SIG-M5 treated with dmso at 0.1 percent for 504 hours (cell line): Measurements from ENCODE around the gene RANBP17.
"Not testable (repeated sequence)": the region's sequence is repeated elsewhere in the genome, so short reads cannot be mapped to it uniquely, and the experiment has no call there.

Experiments used
- DNase-seq: peaks from one replicate; lab custom pipeline; 2025; ENCODE audit not compliant: unreplicated experiment; lab: John Stamatoyannopoulos, UW

RANBP17 gene

DNA sequence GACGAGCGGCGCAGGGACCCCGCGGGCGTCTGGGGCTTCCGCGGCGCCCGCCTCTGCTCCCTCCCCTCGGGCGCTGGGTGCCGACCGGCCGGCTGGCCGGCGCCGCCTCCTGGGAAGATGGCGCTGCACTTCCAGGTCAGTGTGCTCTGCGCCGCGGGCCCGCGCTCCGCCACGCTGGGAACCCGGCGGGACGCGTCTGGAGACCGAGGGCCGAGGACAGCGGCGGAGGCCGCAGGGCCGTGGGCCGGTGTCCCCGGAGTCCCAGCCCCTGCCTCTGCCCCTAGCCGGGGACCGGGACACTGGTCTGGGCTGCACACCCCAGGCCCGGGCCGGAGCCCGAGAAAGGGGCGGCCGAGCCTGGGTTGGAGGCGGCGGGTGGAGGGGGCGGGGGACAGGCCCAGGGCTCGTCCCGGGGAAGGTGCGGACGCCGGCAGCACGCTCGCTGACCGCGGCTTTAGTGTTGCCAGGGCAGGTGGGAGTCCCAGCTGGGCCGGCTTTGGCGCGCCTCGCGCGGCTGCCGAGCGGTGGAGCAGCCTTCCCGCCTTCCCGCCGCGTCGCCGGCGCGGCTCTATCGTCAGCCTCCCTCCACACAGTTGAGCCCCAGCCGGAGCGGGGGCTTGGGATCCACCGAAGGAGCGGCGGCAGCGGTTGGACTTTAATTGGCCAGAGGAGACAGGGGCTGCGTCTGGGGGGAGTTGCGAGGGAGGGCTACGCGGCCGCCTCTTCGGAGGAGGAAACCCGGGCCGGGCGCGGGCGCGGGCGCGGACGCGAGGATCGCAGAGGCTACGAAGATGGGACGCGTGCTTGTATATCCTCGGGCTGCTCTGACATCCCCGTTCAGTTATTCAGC is at the start of gene RANBP17:
Gene RANBP17, plus strand, starts transcription at position 102 of the 850 bp plus-strand sequence.
- DNase-seq = peak; percentile 23

DNA sequence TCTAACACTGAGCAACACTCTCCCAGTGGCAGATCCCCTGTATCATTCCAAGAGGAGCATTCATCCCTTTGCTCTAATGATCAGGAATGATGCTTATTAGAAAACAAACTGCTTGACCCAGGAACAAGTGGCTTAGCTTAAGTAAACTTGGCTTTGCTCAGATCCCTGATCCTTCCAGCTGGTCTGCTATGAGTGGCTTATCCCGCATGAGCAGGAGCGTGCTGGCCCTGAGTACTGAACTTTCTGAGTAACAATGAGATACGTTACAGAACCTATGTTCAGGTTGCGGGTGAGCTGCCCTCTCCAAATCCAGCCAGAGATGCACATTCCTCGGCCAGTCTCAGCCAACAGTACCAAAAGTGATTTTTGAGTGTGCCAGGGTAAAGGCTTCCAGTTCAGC is 48.6 kb upstream of the RANBP17 start:
- no peak for DNase-seq

DNA sequence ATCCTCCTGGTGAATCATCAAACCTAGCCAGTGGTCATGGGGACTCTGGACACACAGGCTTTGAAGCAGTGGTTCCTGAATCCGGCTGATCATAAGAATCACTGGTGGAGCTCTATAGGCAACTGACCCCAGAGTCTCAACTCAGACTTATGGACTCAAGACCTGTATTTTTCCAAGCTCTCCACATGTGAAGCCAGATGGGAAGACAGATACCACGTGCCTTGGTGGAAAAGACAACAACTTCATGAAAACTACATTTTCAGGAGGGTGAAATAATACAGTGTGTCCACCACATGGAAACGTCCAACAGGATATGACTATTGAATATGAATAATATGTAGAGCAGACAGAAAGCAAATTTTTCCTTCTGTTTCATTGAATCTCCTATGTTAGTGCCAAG is 44.6 kb upstream of the RANBP17 start:
- no peak for DNase-seq

DNA sequence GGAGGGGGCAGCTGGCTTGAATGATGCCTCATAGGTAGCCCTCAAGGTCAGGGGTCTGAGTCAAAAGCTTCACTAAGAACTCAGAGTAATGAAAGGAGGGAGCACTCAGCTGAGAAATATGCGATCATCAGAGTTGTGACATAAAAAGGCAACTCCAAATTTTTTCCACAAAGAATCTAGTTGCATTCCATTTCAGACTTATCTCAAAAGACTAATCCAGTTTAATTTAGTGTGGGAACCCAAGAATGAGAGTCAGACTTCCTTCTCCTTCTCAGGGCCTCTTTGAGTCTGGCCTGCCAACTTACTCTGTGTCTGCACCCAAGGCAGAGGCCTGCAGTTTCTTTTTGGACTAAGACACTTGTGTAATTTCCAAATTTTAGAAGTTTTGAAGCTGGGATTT is 43.6 kb upstream of the RANBP17 start:
- no peak for DNase-seq

DNA sequence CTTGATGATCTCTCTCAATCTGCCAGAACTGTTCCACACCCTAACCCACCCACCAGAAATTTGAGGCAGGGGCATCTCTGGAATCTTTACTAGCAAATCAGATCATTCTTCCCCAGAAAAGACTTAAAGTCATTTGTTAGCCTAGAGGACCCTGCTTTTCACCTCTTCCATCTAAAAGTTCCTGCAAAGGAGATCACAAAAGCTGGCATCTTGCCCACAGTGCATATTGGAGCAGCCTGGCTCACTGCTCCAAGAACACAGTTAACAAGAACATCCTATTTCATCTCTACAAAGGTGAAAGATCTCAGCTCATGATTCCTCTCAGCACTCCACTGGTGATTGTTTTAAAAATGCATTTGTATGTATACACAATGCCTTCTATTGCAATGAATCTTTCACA is 42.0 kb upstream of the RANBP17 start:
- DNase-seq = no peak

DNA sequence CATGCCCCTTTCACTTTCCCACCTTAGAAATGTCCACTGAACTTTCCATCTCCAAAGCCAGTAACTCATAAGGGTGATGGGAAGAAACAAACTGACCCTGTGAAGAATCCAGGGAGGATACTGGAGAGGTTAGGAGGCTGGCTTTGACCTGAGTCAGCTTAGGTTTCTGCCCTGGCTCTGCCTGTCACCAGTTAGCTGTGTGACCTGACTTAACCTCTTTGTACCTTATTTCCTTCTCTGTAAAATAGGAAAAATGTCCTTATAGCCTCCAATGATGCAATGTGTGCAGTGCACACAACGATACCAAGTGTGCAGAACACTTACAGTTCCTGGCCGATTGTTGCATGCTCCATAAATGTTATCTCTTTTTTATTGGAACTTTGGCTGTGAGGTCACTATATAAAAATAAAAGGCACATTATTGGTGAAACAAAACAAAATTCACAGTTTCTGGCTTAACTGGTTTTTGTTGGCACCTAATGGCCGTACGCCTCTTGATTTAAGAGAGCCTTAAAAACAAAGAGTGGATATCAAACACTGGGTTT is 40.5 kb upstream of the RANBP17 start:
- DNase-seq = no peak

DNA sequence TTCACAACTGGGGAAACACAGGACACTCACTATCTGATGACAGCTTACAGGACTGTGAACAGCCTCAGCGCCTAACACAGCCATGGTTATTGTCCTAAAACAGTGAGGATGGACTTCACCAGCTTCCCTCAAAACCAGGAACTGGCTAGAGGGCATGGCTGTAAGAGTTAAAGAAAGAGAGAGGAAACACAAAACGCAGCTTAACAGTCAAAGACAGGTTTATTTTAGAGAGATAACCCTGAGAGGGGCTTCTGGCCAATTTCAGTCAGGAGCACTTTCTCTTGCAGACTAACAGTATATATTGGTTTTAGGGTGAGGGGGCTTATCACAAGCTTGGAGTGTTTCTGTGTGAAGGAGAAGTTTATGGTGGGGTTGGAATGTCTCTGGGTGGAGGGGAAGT is 35.7 kb upstream of the RANBP17 start:
- no peak for DNase-seq

DNA sequence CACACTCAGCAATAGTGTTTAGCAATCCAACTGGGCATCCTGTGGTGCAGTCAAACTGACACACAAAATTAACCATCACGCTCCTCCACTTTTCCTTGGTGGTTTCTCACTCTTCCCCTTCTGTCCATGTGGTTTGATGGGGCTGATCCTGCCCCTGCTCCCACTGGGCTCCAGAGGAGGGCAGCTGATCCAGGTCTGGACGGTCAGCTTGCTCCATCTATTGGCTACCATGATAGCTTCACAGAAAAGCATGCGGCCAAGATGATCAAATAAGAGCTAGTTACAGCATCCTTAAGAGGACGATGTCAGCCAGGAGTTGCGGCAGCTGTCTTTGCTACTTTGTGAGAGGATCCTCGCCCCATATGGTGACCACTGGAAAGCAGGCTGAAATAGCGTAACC is 29.6 kb upstream of the RANBP17 start:
- no peak for DNase-seq

DNA sequence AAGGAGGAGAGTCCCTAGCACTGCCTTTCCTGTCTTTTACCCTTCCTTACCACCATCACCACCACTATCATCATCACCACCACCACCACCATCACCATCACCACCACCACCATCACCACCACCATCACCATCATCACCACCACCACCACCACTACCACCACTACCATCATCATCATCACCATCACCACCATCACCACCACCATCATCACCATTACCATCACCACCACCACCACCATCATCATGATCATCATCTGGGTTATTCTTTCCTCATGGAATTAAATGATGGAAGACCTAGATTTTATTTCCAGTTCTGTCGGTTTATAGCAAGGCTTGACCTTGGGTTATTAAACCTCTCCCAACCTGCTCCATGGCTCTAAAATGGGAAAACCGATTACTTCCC is 27.8 kb upstream of the RANBP17 start:
- DNase-seq = not testable (repeated sequence)

DNA sequence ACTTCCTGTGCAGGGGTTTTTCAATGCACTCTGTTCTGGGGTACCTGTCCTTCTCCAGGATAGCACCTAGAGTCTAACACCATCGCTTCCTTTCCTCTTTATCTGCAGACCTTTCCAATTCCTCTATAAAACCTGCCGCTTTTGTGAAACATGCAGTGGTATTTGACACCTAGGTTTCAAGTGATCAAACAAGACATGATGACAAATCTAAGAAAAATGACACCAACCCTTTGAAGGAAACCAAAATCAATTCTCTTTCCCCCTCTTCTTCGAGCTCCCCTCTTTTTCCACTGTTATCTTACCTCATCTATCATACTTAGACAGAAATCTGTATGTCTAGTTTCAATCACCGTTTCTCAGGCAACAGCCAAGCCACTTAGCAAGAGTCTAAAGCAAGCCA is 25.6 kb upstream of the RANBP17 start:
- DNase-seq = no peak

DNA sequence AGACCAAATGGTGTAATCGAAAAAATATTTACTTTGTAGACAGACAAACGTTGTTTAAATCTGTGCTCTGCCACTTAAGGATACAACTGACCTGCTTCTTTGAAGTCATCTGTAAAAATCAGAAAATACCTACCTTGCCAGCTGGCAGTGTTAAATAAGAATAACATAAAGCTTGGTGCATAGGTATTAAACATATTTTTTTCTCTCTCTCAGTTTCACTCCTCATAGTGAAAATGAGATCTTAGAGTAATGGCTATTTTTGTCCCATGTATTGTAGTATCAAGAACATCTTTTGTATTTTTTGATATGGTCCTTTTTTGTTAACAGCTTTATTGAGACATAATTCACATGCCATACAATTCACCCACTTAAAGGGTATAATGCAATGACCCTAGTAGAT is 17.9 kb upstream of the RANBP17 start:
- DNase-seq = no peak

DNA sequence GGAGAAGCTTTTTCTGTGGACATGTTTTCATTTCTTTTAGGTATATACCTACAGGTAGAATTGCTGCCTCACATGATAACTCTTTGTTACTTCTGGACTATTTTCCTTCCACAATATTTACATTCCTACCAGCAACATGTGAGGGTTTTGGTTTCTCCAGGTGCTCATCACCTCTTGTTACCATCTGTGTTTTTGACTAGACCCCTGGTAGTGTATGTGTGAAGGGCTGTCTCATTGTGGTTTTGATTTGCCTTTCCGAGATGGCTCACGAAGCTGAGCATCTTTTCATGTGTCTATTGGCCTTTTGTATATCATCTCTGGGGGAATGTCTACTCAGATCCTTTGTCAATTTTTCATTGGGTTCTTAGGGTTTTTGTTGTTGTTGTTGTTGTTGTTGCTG is 17.2 kb upstream of the RANBP17 start:
- no peak for DNase-seq

DNA sequence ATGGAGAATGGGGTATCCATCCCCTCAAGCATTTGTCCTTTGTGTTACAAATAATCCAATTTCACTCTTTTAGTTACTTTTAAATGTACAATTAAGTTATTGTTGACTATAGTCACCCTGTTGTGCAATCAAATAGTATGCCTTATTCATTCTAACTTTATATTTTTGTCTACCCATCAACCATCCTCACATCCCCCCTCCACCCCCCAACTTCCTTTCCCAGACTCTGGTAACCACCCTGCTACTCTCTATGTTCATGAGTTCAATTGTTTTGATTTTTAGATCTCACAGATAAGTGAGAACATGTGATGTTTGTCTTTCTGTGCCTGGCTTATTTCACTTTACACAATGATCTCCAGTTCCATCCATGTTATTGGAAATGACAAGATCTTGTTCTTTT is 15.4 kb upstream of the RANBP17 start:
- DNase-seq = no peak

DNA sequence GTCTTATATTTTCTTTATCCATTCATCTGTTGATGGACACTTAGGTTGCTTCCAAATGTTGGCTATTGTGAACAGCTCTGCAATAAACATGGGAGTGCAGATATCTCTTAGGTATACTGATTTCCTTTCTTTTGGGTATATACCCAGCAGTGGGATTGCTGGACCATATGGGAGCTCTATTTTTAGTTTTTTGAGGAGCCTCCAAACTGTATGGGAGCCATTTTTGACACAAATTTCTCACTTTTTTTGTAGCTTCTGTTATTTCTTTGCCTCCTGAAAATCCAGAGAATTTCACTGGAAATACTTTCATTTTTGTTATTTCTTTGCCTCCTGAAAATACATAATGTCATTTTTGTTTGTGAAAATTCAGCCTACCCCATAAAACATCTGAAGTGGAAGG is 15.0 kb upstream of the RANBP17 start:
- no peak for DNase-seq

DNA sequence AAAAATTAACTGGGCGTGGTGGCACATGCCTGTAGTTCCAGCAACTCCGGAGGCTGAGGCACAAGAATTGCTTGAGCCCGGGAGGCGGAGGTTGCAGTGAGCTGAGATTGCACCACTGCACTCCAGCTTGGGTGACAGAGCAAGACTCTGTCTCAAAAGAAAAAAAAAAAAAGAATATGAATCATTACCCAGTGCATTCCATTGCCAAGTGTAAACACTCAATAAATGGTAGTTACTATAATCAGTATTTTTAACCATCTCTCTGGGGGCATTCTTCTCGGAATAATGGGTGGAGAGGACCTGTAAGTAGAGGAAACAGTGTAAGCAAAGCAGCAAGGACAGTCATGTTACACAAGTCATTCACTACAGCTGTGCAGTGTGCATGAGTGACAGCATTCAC is 13.8 kb upstream of the RANBP17 start:
- DNase-seq = no peak

DNA sequence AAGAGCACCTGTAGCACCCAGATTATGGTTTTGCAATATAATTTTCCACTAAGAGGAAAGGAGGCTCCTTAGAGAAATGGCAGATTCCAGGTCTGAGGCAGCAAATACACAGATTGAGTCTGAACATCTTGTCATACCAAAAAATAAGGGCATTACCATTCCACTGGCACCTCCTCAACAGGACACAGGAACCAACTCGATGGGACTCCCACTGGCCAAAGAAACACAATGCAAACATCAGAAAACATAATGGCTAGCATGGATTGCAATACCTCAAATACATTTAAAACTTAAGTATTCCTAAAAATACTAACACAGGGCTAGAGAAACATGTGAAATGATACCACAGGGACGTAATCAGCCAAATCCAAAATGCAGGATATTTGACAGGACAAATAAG is 12.4 kb upstream of the RANBP17 start:
- DNase-seq = no peak

DNA sequence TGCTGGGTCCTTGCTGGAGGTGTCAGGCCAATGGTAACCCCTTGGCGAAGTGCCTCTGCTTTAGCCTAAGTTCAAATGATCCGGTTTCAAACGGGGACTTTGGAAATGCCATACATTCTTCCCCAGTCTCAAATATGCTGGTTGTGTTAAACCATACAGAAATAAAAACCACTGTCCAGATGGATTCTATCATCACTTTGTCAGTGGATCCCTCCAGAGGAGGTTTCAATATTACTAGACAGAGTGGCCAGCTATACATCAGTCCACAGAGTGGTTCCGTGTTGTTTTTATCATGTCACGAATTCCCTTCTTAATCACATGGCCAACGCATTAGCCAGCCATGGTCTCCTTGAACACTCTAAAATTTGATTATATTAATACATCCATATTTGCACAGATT is 7.3 kb upstream of the RANBP17 start:
- no peak for DNase-seq

DNA sequence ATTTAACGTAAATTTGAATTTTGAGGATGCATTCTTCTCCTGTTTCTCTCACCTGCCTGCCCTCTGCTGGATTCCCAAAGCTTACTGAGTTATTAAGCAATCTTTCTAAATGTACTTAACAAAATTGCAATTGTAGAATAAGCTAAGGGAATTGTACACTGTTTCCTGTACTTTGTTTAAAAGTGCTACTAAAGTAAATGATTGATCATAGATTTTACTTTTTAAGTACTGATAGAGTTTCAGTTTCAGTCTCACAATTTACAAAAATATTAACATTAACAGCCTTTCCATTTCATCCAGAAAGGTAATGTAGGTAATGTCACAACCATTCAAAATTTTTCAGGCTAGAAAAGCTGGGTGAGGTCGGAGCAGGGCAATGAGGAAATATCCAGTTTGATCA is 4.8 kb upstream of the RANBP17 start:
- DNase-seq = no peak

DNA sequence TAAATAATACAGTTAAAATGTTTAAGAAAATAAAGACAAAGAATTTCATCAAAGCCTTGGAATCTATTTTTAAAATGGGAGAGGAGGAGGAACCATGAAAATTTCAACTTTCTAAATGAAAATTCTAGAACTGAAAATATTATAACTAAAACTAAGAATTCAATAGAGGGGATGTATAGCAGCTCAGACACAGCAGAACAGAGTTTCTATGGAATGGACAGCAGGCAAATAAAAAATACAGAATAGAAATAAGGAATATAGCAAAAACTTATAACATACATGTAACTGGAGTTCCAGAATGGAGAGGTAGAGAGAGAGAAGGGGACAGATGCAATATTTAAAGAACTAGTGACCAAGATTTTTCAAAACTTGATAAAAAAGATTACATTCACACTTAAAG is 1.4 kb upstream of the RANBP17 start:
- DNase-seq = no peak

DNA sequence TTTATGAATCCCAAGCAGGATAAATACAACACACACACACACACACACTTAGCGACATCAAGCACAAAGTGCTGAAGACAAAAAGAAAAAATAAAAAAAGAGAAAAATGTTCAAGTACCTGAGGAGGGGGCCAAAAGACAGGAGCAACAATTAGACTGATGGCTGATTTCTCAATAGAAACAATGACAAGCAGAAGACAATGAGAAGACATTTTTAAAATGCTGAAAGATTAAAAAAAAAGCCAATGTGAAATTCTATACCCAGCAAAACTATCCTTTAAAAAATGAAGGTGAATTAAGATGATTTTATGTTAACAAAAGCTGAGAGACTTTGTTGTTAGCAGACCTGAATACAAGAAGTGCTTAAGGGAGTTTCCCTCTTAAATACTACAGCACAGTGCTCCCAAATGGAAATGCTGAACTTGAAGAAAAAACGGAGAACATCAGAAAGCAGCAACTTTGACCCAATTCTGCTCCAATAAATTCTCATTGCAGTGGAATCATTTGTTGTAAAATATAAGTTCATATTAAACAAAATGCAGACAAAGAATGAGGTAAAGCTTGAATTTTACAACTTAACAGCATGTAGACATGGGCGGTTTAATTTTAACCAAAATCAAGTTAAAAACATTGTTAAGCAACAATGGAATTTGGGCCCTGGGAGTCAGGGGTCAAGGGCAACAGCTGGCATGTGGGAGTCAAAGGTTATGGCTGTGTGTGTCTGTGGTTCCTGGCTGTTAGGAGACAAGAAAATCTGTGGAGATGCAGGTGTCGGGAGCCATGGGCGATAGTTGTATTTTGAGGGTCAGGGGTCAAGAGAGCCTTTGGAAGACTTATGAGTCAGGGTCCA is 776 bp upstream of the RANBP17 start:
- no peak for DNase-seq

DNA sequence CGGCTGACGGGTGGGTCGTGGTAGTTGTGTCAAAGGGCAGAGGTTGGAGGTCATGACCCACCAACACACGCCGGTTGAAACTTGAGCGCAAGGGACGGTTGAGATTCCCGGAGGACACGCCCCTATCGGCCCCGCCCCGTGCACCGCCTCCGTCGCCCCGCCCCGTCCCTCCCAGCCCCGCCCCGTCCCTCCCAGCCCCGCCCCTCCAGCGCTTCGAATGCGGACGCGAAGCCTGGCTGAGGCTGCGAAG is 226 bp upstream of the RANBP17 start:
- DNase-seq = no peak

DNA sequence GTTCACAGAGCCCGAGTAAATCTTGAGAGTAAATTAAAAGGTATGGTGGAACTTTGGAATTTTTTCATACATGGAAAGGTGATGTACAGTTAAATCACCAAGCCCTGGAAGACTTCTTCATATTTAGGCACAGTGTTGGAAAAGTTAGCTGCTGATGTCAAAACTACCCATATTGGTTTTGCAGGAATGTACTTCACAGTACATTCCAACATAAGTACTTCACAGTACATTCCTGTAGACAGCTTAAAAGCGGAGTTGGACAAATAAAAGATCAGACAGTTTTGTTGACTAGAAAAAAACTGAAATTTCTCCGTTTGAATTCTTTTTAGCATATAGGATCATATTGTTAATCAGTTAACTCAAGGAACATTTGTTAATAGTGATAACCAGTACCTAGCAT is 1.8 kb downstream of the RANBP17 start:
- no peak for DNase-seq
